NAMALWA (cell line): ENCODE results near the gene KRTAP4-5.
"Not testable (repeated sequence)": the region's sequence is repeated elsewhere in the genome, so short reads cannot be mapped to it uniquely, and the experiment has no call there.

Experiments
- DNase-seq: peaks from one replicate; pipeline ENCODE4 v3.0.0-alpha.2; 2015; ENCODE audit warnings: low spot score

Gene KRTAP4-5

GRCh38 chr17:41149652-41149985 is at the start of gene KRTAP4-5:
TSS of gene KRTAP4-5 (minus strand) at chr17:41149825. CDS start at chr17:41149767, 58 bp downstream.
- DNase-seq = no peak

DNA sequence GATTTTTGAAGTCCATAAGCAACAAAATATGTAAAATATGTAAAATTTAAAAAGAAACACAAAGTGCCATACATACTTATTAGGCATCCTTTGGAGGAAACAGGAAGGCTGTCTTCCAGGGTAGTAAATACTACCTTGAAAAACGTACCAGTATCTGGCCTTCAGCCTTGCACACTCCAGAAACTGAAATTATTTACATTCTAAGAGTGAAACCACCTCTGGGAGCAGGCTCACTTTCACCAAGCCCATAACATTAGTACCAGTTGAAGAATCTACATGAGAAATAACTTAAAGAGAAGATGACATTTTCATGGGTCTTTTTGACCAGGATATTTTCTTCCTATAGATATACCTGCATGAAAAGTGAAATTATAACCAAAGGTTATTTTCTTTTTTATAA is 46.4 kb upstream of the KRTAP4-5 start:
- peak; percentile 3 for DNase-seq

DNA sequence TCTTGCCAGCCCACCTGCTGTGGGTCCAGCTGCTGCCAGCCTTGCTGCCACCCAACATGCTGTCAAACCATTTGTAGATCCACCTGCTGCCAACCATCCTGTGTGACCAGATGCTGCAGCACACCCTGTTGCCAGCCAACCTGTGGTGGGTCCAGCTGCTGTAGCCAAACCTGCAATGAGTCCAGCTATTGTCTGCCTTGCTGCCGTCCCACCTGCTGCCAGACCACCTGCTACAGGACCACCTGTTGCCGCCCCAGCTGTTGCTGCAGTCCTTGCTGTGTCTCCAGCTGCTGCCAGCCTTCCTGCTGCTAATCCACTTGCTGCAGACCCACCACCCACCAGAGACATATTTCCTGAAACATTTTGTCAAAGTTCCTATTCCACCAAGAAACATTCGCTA is 40.7 kb upstream of the KRTAP4-5 start:
- no peak for DNase-seq

DNA sequence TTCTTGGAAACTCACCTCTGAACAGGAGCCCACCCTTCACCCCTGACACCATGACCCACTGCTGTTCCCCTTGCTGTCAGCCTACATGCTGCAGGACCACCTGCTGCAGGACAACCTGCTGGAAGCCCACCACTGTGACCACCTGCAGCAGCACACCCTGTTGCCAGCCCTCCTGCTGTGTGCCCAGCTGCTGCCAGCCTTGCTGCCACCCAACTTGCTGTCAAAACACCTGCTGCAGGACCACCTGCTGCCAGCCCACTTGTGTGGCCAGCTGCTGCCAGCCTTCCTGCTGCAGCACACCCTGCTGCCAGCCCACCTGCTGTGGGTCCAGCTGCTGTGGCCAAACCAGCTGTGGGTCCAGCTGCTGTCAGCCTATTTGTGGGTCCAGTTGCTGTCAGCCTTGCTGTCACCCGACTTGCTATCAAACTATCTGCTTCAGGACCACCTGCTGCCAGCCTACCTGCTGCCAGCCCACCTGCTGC is 40.3 kb upstream of the KRTAP4-5 start, which contains the start of gene KRTAP9-1:
Gene KRTAP9-1 (plus strand): TSS at position 51 of the 482 bp plus-strand sequence. CDS start 0 bp downstream, at position 51.
- not testable (repeated sequence) for DNase-seq

- DNase-seq = no peak
Observed at GRCh38 chr17:41186872-41187271, 37.2 kb upstream of the KRTAP4-5 start.

DNA sequence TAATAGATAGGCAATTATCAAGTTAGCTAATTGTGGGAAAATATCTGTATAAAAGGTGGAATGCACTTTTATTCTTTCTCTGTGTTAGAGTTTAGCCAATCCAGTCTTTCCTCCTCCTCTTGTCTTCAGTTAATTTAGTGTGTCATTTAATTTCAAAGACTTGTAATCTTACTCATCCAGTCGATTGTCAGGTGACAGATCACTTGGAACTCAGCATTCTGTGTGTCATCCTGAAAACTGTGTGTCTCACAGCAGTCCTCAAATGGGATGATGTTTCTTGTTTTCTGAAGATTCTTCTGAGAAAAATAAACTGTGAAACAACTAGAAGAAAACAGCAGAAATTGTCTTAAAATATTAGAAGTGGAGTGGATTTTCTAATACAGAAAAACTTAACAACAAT is 35.4 kb upstream of the KRTAP4-5 start:
- no peak for DNase-seq

GRCh38 chr17:41184480-41184961 is 34.9 kb upstream of the KRTAP4-5 start, which contains the start of gene KRTAP4-1:
TSS of gene KRTAP4-1 (minus strand) at chr17:41184911. CDS start at chr17:41184854, 57 bp downstream.
- no peak for DNase-seq

DNA sequence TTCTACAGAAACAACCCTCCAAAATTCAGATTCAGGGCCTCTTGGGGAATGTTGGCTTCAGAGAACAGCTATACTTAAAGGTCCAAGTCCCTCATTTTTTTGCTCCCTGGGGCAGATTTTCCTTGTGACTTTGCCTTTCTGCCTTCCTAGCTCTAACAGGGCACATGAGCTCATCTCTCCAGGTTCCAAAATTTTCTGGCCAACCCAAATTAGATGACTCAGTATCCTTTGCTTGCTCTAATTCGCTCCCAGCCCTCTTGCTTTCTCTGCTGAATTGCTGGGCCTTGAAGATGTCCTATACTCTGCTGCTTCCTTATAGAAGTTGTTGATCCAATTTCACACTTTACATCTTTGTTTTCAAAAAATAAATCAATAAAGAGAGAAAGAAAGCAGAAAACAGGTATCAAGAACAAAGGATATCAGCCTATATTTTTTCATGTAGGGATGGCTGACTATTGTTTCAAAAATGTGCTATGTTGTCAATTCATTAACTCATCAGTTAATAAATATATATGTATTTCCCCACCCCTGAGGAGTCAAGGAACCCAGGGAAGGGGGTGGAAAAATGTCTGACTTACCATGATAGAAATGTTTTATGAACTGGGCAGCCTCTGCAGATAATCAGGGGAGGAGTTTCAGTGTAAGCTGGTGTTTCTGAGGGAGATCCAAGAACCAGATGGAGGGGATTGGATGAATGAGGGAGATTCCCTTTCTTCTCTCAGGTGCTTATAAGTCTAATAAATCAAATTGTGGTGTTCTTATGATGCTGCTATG is 29.4 kb upstream of the KRTAP4-5 start:
- no peak for DNase-seq

DNA sequence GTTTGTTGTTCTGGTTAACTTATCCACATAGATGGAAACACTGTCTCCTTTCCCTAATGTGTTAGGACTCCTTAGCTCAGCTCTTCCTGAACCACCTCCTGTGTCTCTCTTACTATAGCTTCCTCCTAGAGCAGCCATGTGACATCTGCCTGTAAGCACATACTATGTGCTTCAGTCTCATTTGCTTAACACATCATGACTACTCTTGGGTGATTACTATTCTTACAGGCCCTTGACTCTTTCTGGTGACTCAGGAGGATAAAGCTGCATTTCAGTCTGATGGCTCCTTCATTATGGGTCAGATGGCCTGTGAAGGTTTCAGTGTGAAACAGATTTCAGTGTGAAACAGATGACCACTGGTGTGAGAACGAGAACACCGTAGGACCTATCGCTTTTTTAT is 28.7 kb upstream of the KRTAP4-5 start:
- no peak for DNase-seq

- no peak for DNase-seq
Observed at GRCh38 chr17:41177727-41178271, 28.2 kb upstream of the KRTAP4-5 start, which contains the start of gene KRTAP4-2. TSS of gene KRTAP4-2 (minus strand) at chr17:41178221. CDS start at chr17:41178164, 57 bp downstream.

DNA sequence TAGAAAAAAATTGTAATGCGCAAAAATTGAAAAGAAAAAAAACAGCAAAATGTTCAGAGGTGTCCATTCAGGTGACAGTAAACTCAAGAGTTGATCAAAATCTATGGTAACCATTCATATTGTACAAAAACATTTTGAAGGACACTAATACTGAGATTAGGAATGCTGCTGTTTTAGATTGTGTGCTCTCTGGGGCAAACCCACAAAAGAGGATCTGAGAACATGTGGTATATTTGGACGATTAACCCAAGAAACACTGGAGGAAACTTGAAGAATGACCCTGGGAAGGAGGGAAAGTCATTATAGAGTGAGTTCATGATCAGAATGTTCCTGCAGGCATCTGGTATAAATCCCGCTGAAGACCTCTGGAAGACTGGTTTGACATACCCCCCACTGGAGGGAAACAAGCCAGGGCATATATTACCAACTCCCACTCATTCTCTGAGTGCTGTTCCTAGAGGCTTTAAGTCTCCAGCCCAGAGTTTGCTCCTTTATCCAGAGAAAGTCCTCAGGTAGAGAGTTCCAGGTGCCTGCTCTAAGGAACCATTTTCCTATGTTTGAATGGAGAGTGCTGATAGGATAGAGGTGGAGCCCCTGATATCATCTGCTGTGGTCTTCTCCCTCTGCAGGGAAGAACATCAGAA is 27.2 kb upstream of the KRTAP4-5 start:
- no peak for DNase-seq

GRCh38 chr17:41171886-41172285 is 22.3 kb upstream of the KRTAP4-5 start:
- no peak for DNase-seq

DNA sequence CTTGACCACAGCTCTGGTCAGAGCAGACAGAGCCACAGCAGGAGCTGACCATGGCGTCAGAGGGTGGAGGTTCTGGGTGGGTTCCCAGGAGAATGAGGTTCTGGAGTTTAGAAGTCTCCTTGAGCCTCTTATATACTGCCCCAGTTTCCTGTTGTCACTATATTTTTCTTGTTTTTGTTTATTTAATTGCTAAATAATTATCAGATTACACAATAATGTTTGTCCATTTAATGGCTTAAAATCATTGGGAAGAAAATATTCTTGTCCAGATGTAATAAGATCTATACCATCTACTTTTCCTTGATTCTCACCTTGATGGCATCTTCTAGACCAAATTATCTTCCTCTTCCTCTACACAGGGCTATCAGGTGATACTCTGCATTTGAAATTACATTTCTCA is 18.5 kb upstream of the KRTAP4-5 start, which contains the start of gene KRTAP4-3:
Gene KRTAP4-3 (minus strand): TSS at position 101 of the 400 bp plus-strand sequence. CDS start 49 bp downstream, at position 52.
- DNase-seq = no peak

- no peak for DNase-seq
Observed at GRCh38 chr17:41167561-41167960, 17.9 kb upstream of the KRTAP4-5 start.

DNA sequence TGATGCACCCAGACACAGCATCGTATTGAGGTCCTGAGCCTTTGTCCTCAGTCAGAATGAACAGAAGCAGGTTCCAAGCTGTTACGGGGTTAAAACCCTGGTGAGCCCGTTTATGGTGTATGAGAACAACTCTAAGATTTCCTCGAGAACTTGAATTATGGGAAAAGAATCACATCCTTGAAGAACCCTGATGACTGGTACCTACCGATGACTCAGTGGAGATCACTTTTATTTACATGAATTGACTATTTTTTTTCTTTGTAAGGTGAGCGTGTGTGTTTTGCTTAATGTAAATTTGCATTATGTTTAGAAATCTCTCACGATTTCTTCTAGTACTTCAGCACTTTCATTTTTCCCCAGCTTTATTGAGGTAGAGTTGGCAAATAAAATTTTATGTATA is 14.2 kb upstream of the KRTAP4-5 start:
- DNase-seq = no peak

DNA sequence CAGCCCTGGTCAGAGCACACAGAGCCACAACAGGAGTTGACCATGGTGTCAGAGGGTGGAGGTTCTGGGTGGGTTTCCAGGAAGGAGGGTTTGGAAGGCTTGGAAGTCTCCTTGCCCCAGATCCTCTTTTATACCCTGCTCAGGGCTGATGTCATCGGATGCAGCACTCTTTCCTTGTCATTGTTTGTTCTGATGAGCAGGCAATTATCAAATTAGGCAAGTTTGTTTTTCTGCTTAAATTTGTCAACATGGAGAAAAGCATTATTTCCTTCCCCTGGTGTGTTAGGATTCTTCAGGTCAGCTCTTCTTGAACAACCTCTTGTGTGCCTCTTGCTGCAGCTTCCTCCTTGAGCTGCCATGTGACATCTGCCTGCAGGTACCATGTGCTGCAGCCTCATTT is 11.0 kb upstream of the KRTAP4-5 start, which contains the start of gene KRTAP4-4:
Gene KRTAP4-4 (minus strand): TSS at position 101 of the 400 bp plus-strand sequence. CDS start 57 bp downstream, at position 44.
- no peak for DNase-seq

GRCh38 chr17:41160190-41160589 is 10.6 kb upstream of the KRTAP4-5 start:
- DNase-seq = not testable (repeated sequence)

GRCh38 chr17:41153856-41154255 is 4.2 kb upstream of the KRTAP4-5 start:
- no peak for DNase-seq

DNA sequence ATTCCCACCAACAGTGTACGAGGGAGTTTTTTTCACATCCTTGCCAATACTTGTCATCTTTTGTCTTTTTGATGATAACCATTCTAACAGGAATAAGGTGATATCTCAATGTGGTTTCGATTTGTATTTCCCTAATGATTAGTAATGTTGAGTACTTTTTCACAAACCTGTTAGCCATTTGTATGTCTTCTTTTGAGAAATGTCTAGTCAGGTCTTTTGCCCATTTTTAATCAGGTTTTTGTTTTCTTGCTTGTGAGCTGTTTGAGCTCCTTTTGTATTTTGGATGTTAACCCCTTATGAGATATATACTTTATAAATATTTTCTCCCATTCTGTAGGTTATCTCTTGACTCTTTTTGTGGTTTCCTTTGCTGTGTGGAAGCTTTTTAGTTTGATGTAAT is 1.9 kb upstream of the KRTAP4-5 start:
- no peak for DNase-seq

GRCh38 chr17:41150026-41150425 is 401 bp upstream of the KRTAP4-5 start:
- DNase-seq = no peak

DNA sequence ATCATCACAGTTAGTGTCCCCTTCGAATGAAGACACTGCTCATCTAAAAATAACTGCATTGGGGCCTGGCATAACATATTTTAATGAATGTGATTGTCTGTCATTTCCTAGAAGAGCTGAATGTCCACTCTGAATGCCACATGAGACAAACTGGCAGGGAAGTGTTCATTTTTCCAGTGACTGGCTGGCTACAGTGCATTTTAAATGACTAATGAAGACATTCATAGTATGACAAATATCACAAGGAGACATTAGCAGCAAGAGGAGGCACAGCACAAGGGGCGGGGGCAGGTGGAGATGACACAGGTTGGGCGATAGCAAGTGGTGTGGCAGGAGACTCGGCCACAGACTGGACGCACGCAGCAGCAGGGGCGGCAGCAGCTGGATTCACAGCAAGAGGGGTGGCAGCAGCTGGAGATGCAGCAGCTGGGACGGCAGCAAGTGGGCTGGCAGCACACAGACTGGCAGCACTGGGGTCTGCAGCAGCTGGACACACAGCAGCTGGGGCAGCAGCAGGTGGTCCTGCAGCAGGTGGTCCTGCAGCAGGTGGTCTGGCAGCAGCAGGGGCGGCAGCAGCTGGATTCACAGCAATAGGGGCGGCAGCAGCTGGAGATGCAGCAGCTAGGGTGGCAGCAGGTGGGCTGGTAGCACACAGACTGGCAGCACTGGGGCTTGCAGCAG is 514 bp downstream of the KRTAP4-5 start:
- DNase-seq = not testable (repeated sequence)
